ENCODE data around the gene KRT77.
"Not testable (repeated sequence)": the region's sequence is repeated elsewhere in the genome, so short reads cannot be mapped to it uniquely, and the experiment has no call there.

The KRT77 gene

GRCh38 chr12:52703424-52703823, at the start of gene KRT77:
Gene KRT77, minus strand, starts transcription at chr12:52703524. Its CDS starts 90 bp downstream, at chr12:52703434.
- no peak within 1 kb of the TSS for H3K4me3 ChIP-seq (ENCODE audit: control insufficient read depth, low read depth, low read length)
- DNase-seq (ENCODE audit: low read depth): no peak
- no peak for TF ChIP-seq CTCF (conservative IDR thresholded peaks at IDR 0.05; ENCODE audit: control insufficient read depth, insufficient read depth, low read depth, low read length)

DNA sequence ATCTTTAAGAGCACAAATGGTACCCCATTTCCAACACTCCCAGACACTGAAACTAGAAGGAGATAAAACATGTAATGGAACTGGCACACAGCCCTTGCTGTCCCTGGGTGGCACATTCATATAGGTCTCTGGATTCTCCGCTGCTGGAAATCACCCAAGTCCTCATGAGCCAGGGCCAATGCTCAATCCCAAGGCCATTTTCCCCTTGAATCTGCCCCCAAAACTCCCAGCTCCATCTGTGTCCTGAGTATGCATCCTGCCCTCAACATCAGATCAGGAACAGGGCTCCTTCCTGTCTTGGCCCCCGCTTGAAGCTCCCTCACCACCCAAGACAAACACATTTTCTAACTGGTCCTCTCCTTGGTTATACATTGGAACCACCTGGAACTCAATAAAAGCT, 49.2 kb upstream of the KRT77 start:
- DNase-seq (ENCODE audit: low read depth): no peak
- H3K4me3 ChIP-seq (ENCODE audit: control insufficient read depth, low read depth, low read length): no peak overlapping the region
- TF ChIP-seq CTCF (conservative IDR thresholded peaks at IDR 0.05; ENCODE audit: control insufficient read depth, insufficient read depth, low read depth, low read length): no peak

- no peak for DNase-seq (ENCODE audit: low read depth)
- H3K4me3 ChIP-seq (ENCODE audit: control insufficient read depth, low read depth, low read length): no peak overlapping the region
- TF ChIP-seq CTCF (conservative IDR thresholded peaks at IDR 0.05; ENCODE audit: control insufficient read depth, insufficient read depth, low read depth, low read length): no peak
Measured at GRCh38 chr12:52751795-52752194, 48.5 kb upstream of the KRT77 start.

DNA sequence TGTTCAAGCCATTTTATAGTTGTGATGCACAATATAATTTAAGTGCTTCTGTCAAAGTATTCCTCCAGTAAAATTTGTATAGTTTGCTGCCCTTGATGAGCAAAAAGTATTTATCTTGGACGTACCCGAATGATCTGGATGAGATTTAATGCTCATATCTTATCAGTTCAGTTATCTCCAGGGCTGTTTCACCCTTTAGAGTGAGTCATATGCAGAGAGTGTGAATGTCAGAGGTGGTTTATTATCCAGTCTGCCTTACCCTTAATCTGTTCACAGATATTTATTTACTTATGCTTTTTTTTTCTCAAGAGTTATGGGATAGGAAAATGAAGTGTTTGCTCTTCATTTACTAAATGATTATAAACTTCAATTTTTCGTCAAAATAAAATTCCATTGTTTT, 47.2 kb upstream of the KRT77 start:
- not testable (repeated sequence) for DNase-seq (ENCODE audit: low read depth)

GRCh38 chr12:52749827-52750226, 46.5 kb upstream of the KRT77 start:
- TF ChIP-seq CTCF (conservative IDR thresholded peaks at IDR 0.05; ENCODE audit: control insufficient read depth, insufficient read depth, low read depth, low read length): no peak

More for the DNA sequence above, 47.2 kb upstream of the KRT77 start:
- not testable (repeated sequence) for H3K4me3 ChIP-seq (ENCODE audit: control insufficient read depth, low read depth, low read length)

GRCh38 chr12:52748578-52748977, 45.3 kb upstream of the KRT77 start:
- no peak for TF ChIP-seq CTCF (conservative IDR thresholded peaks at IDR 0.05; ENCODE audit: control insufficient read depth, insufficient read depth, low read depth, low read length)
- H3K4me3 ChIP-seq (ENCODE audit: control insufficient read depth, low read depth, low read length): no peak overlapping the region
- no peak for DNase-seq (ENCODE audit: low read depth)

More at GRCh38 chr12:52749827-52750226, 46.5 kb upstream of the KRT77 start:
- DNase-seq (ENCODE audit: low read depth): no peak
- H3K4me3 ChIP-seq (ENCODE audit: control insufficient read depth, low read depth, low read length): no peak overlapping the region

- no peak overlapping the region for H3K4me3 ChIP-seq (ENCODE audit: control insufficient read depth, low read depth, low read length)
- DNase-seq (ENCODE audit: low read depth): no peak
- no peak for TF ChIP-seq CTCF (conservative IDR thresholded peaks at IDR 0.05; ENCODE audit: control insufficient read depth, insufficient read depth, low read depth, low read length)
Measured at GRCh38 chr12:52745554-52745953, 42.2 kb upstream of the KRT77 start.

All from fibroblast of mammary gland (primary cell).